Astrocyte of the spinal cord (primary cell): ENCODE measurements around the gene KRT85.

ENCODE experiments used
- DNase-seq: peaks from one replicate; pipeline ENCODE4 v3.0.0; 2011; ENCODE audit warnings: low read depth, low spot score
- H3K4me3 ChIP-seq: 2 replicates; pipeline ENCODE4 v1.5.1; 2011; ENCODE audit warnings: low read depth, mild to moderate bottlenecking, low read length, moderate library complexity
- CTCF ChIP-seq: IDR thresholded peaks from 2 replicates; pipeline ENCODE4 v1.5.1; 2012; ENCODE audit warnings: low read depth, mild to moderate bottlenecking, low read length, inconsistent platforms
- in situ Hi-C: cut with HindIII; loops from 2 replicates; pipeline ENCODE4 v1.10.0; 2017; ENCODE audit warnings: low sequenced_read_pairs

KRT85 gene

GRCh38 chr12:52353766-52354165 is 13.5 kb downstream of the KRT85 start:
- DNase-seq: no peak
- no peak for TF ChIP-seq CTCF
- H3K4me3 ChIP-seq: no peak overlapping the region
- in situ Hi-C loops: no loop called here

GRCh38 chr12:52352951-52353350 is 14.3 kb downstream of the KRT85 start:
- no peak for TF ChIP-seq CTCF
- DNase-seq: no peak
- no peak overlapping the region for H3K4me3 ChIP-seq
- in situ Hi-C loops: no loop called here

GRCh38 chr12:52351196-52352059 is 15.9 kb downstream of the KRT85 start:
- no peak for DNase-seq
- in situ Hi-C loops: no loop called here
- no peak for TF ChIP-seq CTCF
- no peak overlapping the region for H3K4me3 ChIP-seq

- no peak for DNase-seq
- TF ChIP-seq CTCF: no peak
- no peak overlapping the region for H3K4me3 ChIP-seq
- in situ Hi-C loops: no loop called here
Observed at GRCh38 chr12:52350786-52351185, 16.5 kb downstream of the KRT85 start.

- DNase-seq: no peak
- H3K4me3 ChIP-seq: no peak overlapping the region
- TF ChIP-seq CTCF: no peak
- in situ Hi-C loops: no loop called here
Observed at GRCh38 chr12:52350021-52350620, 17.2 kb downstream of the KRT85 start.

GRCh38 chr12:52349196-52349595 is 18.1 kb downstream of the KRT85 start:
- DNase-seq: no peak
- in situ Hi-C loops: no loop called here
- TF ChIP-seq CTCF: no peak
- no peak overlapping the region for H3K4me3 ChIP-seq
